ENCODE results near the gene ALAS1. TPM values are rescaled to one million over a fixed set of nuclear protein-coding genes. Genes with fewer than 3 reads are reported as not detected.

The ALAS1 gene
- total RNA-seq, 1 experiment from 2014 or later = 71.2 TPM

DNA sequence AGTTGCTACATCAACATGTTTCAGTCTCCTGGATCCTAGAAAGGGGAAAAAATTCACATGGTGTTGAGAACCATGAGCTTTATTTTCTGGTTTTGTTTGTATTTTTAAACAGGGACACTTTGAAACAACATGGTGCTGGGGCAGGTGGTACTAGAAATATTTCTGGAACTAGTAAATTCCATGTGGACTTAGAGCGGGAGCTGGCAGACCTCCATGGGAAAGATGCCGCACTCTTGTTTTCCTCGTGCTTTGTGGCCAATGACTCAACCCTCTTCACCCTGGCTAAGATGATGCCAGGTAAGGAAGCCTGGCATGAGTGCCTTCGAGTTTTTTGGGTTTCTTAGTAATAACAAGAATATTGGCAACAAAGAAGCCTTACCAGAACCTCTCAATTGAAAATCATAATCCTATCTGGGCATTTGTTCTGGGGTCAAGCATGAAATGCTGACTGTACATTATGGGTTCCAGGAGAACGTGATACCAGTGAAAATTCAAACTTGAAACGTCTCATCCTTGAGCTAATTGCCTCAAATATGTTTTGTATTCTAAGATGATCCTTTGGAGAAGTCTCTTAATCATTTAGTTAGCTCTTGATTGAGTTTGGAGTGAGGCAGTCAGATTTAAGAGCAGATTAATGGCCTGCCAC lies 7.9 kb downstream of the ALAS1 start:
- intact Hi-C loops (cut with micrococcal nuclease; ENCODE audit: unreplicated experiment) = no loop called here
- Histone ChIP-seq H3F3A (ENCODE audit: insufficient read depth, low read depth) (peaks cover 34% of the 10 kb centered on the region; the same call in 1 of the 2 replicates), H3K36me3 (ENCODE audit: low read depth) (peaks cover 71% of the 10 kb centered on the region), H3K4me3 (no peak overlapping the region), H3K9me3 (ENCODE audit: insufficient read depth, low read depth) (no peaks in the 10 kb centered on the region), H3K79me2 (ENCODE audit: low read depth) (peaks cover 4% of the 10 kb centered on the region; the same call in 1 of the 2 replicates), H3K27me3 (ENCODE audit: insufficient read depth, low read depth) (no peaks in the 10 kb centered on the region), H3K4me1 (replicated peaks; ENCODE audit: insufficient read depth) (peaks cover 11% of the 10 kb centered on the region), H3K4me2 (no peak overlapping the region), H2AFZ (no peak overlapping the region), H3K27ac (no peak overlapping the region), H4K20me1 (ENCODE audit: insufficient read depth) (no peaks in the 10 kb centered on the region), H3K9me2 (ENCODE audit: insufficient read depth) (no peaks in the 10 kb centered on the region)
- ChIA-PET POLR2A (ENCODE audit: unreplicated experiment) (interaction anchor here (0.7 kb wide), 1 partner anchor 29 kb away, joined by 4 read pairs; no protein-coding TSS in a partner anchor), CTCF (no interaction called here)
- TF ChIP-seq CTCF (conservative IDR thresholded peaks at IDR 0.05) = no peak
- DNase-seq = no peak
- no TSS peak for BruUV-seq (replicated peaks)

DNA sequence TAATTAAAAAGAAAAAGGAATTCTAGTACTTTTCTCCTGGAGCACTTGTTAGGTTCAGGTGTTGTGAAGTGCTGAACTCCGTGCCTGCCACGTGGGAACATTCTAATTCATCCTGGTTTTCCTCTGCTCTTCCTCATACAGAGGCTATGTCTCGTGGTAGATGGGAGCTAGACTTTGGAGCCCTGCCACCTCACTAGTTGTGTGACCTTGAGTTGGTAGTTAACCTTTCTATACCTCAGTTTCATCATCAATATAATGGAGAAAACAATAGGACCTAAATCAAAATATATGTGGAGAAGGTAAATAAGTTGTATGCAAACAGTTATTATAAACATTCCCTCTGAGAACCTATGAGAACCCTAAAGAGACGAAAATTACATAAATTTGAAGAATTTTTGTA lies 10.6 kb downstream of the ALAS1 start:
- H3K4me3 ChIP-seq = no peak overlapping the region
- no TSS peak for BruUV-seq (replicated peaks)
- no peak overlapping the region for H2AFZ ChIP-seq
- no peaks in the 10 kb centered on the region for H3K79me2 ChIP-seq (ENCODE audit: low read depth)
- no peak for DNase-seq
- H3K4me1 ChIP-seq (replicated peaks; ENCODE audit: insufficient read depth) = peaks cover 17% of the 10 kb centered on the region
- CTCF ChIA-PET = no interaction called here
- H3K9me2 ChIP-seq (ENCODE audit: insufficient read depth) = no peaks in the 10 kb centered on the region
- POLR2A ChIA-PET (ENCODE audit: unreplicated experiment) = no interaction called here
- no peaks in the 10 kb centered on the region for H3K9me3 ChIP-seq (ENCODE audit: insufficient read depth, low read depth)
- H3K27me3 ChIP-seq (ENCODE audit: insufficient read depth, low read depth) = no peaks in the 10 kb centered on the region
- no peak overlapping the region for H3K4me2 ChIP-seq
- no peaks in the 10 kb centered on the region for H4K20me1 ChIP-seq (ENCODE audit: insufficient read depth)
- peaks cover 31% of the 10 kb centered on the region; the same call in 1 of the 2 replicates for H3F3A ChIP-seq (ENCODE audit: insufficient read depth, low read depth)
- no peak overlapping the region for H3K27ac ChIP-seq
- peaks cover 62% of the 10 kb centered on the region for H3K36me3 ChIP-seq (ENCODE audit: low read depth)
- TF ChIP-seq CTCF (conservative IDR thresholded peaks at IDR 0.05) (no peak), EZH2 (IDR thresholded peaks at IDR 0.05; ENCODE audit: low read depth) (no peak)
- intact Hi-C loops (cut with micrococcal nuclease; ENCODE audit: unreplicated experiment) = no loop called here

- no peak overlapping the region for H3K4me3 ChIP-seq
- H3F3A ChIP-seq (ENCODE audit: insufficient read depth, low read depth) = peaks cover 31% of the 10 kb centered on the region; the same call in 1 of the 2 replicates
- ChIA-PET POLR2A (ENCODE audit: unreplicated experiment) (interaction anchor here (0.6 to 0.7 kb wide), 2 partner anchors 29 to 211 kb away, joined by 3 read pairs; partner anchors contain the start of gene TWF2), CTCF (no interaction called here)
- BruUV-seq (replicated peaks) = no TSS peak
- H3K4me2 ChIP-seq = 0 out of 2 replicates have a peak overlapping the region, but pooled peaks have one; percentile 49
- TF ChIP-seq EZH2 (IDR thresholded peaks at IDR 0.05; ENCODE audit: low read depth) = no peak
- TF ChIP-seq CTCF (conservative IDR thresholded peaks at IDR 0.05) = no peak
- H3K9me3 ChIP-seq (ENCODE audit: insufficient read depth, low read depth) = no peaks in the 10 kb centered on the region
- no peak overlapping the region for H2AFZ ChIP-seq
- H3K27ac ChIP-seq = peak overlapping the region; percentile 49; the same call in 1 of the 2 replicates
- H4K20me1 ChIP-seq (ENCODE audit: insufficient read depth) = no peaks in the 10 kb centered on the region
- H3K27me3 ChIP-seq (ENCODE audit: insufficient read depth, low read depth) = no peaks in the 10 kb centered on the region
- no peaks in the 10 kb centered on the region for H3K9me2 ChIP-seq (ENCODE audit: insufficient read depth)
- intact Hi-C loops (cut with micrococcal nuclease; ENCODE audit: unreplicated experiment) = no loop called here
- no peaks in the 10 kb centered on the region; the same call in 1 of the 2 replicates for H3K79me2 ChIP-seq (ENCODE audit: low read depth)
- H3K36me3 ChIP-seq (ENCODE audit: low read depth) = peaks cover 60% of the 10 kb centered on the region
- H3K4me1 ChIP-seq (replicated peaks; ENCODE audit: insufficient read depth) = peaks cover 26% of the 10 kb centered on the region
- no peak for DNase-seq
These were observed 12.1 kb downstream of the ALAS1 start for GRCh38 chr3:52210037-52210436.

Measured in PC-9 (cell line).